ENCODE data around the gene MCRIP1. TPM values are rescaled to one million over a fixed set of nuclear protein-coding genes. Genes with fewer than 3 reads are reported as not detected.

MCRIP1 gene
- total RNA-seq, 2 donors from 2014 or later, result 50.3 to 51.9 TPM

- Mint-ChIP-seq H3K36me3 (ENCODE audit: low read depth) (peaks cover 2% of the 10 kb centered on the region), H3K27ac (peak overlapping the region; percentile 96), H3K27me3 (no peaks in the 10 kb centered on the region), H3K4me1 (peaks cover 20% of the 10 kb centered on the region), H3K4me3 (peak overlapping the region; percentile 95)
- no peak for ATAC-seq
- DNase-seq, result no peak
- no peaks in the 10 kb centered on the region for H3K9me3 ChIP-seq (ENCODE audit: control insufficient read depth, low read length, poor library complexity, severe bottlenecking)
Measured at GRCh38 chr17:81831563-81831956, 1.5 kb downstream of the MCRIP1 start.

GRCh38 chr17:81829858-81830257 is 3.2 kb downstream of the MCRIP1 start:
- ATAC-seq (no peak), DNase-seq (no peak)
- peaks cover 2% of the 10 kb centered on the region for H3K36me3 Mint-ChIP-seq (ENCODE audit: low read depth)
- peaks cover 25% of the 10 kb centered on the region for H3K4me1 Mint-ChIP-seq
- peak overlapping the region; percentile 59 for H3K27ac Mint-ChIP-seq
- H3K27me3 Mint-ChIP-seq, result no peaks in the 10 kb centered on the region
- no peak overlapping the region for H3K4me3 Mint-ChIP-seq
- no peaks in the 10 kb centered on the region for H3K9me3 ChIP-seq (ENCODE audit: control insufficient read depth, low read length, poor library complexity, severe bottlenecking)

- Mint-ChIP-seq H3K36me3 (ENCODE audit: low read depth) (peaks cover 2% of the 10 kb centered on the region), H3K4me3 (no peak overlapping the region), H3K4me1 (peaks cover 25% of the 10 kb centered on the region), H3K27me3 (no peaks in the 10 kb centered on the region), H3K27ac (no peak overlapping the region)
- ATAC-seq (no peak), DNase-seq (no peak)
- H3K9me3 ChIP-seq (ENCODE audit: control insufficient read depth, low read length, poor library complexity, severe bottlenecking), result no peaks in the 10 kb centered on the region
Measured at GRCh38 chr17:81828656-81829055, 4.4 kb downstream of the MCRIP1 start.

GRCh38 chr17:81825841-81826466 is 7.1 kb downstream of the MCRIP1 start:
- no peaks in the 10 kb centered on the region for H3K36me3 Mint-ChIP-seq (ENCODE audit: low read depth)
- H3K27me3 Mint-ChIP-seq, result no peaks in the 10 kb centered on the region
- no peak overlapping the region for H3K4me3 Mint-ChIP-seq
- no peak for DNase-seq
- no peak for ATAC-seq
- peaks cover 15% of the 10 kb centered on the region for H3K4me1 Mint-ChIP-seq
- no peaks in the 10 kb centered on the region for H3K9me3 ChIP-seq (ENCODE audit: control insufficient read depth, low read length, poor library complexity, severe bottlenecking)
- H3K27ac Mint-ChIP-seq, result no peak overlapping the region

- Mint-ChIP-seq H3K27ac (no peak overlapping the region), H3K27me3 (no peaks in the 10 kb centered on the region), H3K4me1 (peaks cover 12% of the 10 kb centered on the region), H3K4me3 (no peak overlapping the region), H3K36me3 (ENCODE audit: low read depth) (no peaks in the 10 kb centered on the region)
- ATAC-seq (no peak), DNase-seq (no peak)
- H3K9me3 ChIP-seq (ENCODE audit: control insufficient read depth, low read length, poor library complexity, severe bottlenecking), result no peaks in the 10 kb centered on the region
Measured at GRCh38 chr17:81824595-81824994, 8.5 kb downstream of the MCRIP1 start.

- Mint-ChIP-seq H3K27ac (no peak overlapping the region), H3K36me3 (ENCODE audit: low read depth) (no peaks in the 10 kb centered on the region), H3K4me3 (no peak overlapping the region), H3K4me1 (peaks cover 12% of the 10 kb centered on the region), H3K27me3 (no peaks in the 10 kb centered on the region)
- H3K9me3 ChIP-seq (ENCODE audit: control insufficient read depth, low read length, poor library complexity, severe bottlenecking), result no peaks in the 10 kb centered on the region
- no peak for DNase-seq
- ATAC-seq, result no peak
Measured at GRCh38 chr17:81823820-81824550, 9.1 kb downstream of the MCRIP1 start.

- no peak for ATAC-seq
- H3K27ac Mint-ChIP-seq, result no peak overlapping the region
- H3K4me3 Mint-ChIP-seq, result no peak overlapping the region
- no peaks in the 10 kb centered on the region for H3K27me3 Mint-ChIP-seq
- no peaks in the 10 kb centered on the region for H3K36me3 Mint-ChIP-seq (ENCODE audit: low read depth)
- peaks cover 9% of the 10 kb centered on the region for H3K4me1 Mint-ChIP-seq
- DNase-seq, result no peak
- no peaks in the 10 kb centered on the region for H3K9me3 ChIP-seq (ENCODE audit: control insufficient read depth, low read length, poor library complexity, severe bottlenecking)
Measured at GRCh38 chr17:81822996-81823819, 9.9 kb downstream of the MCRIP1 start.

GRCh38 chr17:81822312-81822637 is 10.8 kb downstream of the MCRIP1 start:
- H3K36me3 Mint-ChIP-seq (ENCODE audit: low read depth), result no peaks in the 10 kb centered on the region
- no peak for DNase-seq
- H3K4me3 Mint-ChIP-seq, result no peak overlapping the region
- H3K27me3 Mint-ChIP-seq, result peaks cover 8% of the 10 kb centered on the region
- H3K27ac Mint-ChIP-seq, result no peak overlapping the region
- H3K4me1 Mint-ChIP-seq, result peaks cover 9% of the 10 kb centered on the region
- no peak for ATAC-seq
- H3K9me3 ChIP-seq (ENCODE audit: control insufficient read depth, low read length, poor library complexity, severe bottlenecking), result no peaks in the 10 kb centered on the region

- no peaks in the 10 kb centered on the region for H3K36me3 Mint-ChIP-seq (ENCODE audit: low read depth)
- ATAC-seq, result peak; percentile 39
- H3K4me3 Mint-ChIP-seq, result no peak overlapping the region
- H3K9me3 ChIP-seq (ENCODE audit: control insufficient read depth, low read length, poor library complexity, severe bottlenecking), result no peaks in the 10 kb centered on the region
- no peak overlapping the region for H3K27ac Mint-ChIP-seq
- peaks cover 9% of the 10 kb centered on the region for H3K4me1 Mint-ChIP-seq
- DNase-seq, result no peak
- H3K27me3 Mint-ChIP-seq, result peaks cover 12% of the 10 kb centered on the region
Measured at GRCh38 chr17:81821603-81822311, 11.3 kb downstream of the MCRIP1 start.

- Mint-ChIP-seq H3K27ac (no peak overlapping the region), H3K27me3 (peaks cover 17% of the 10 kb centered on the region)
- ATAC-seq, result no peak
Measured at GRCh38 chr17:81821147-81821546, 11.9 kb downstream of the MCRIP1 start.

GRCh38 chr17:81819708-81820107 is 13.4 kb downstream of the MCRIP1 start:
- no peak for DNase-seq
- Mint-ChIP-seq H3K27me3 (peaks cover 17% of the 10 kb centered on the region), H3K4me1 (peaks cover 6% of the 10 kb centered on the region), H3K4me3 (no peak overlapping the region), H3K27ac (no peak overlapping the region), H3K36me3 (ENCODE audit: low read depth) (no peaks in the 10 kb centered on the region)
- ATAC-seq, result no peak
- H3K9me3 ChIP-seq (ENCODE audit: control insufficient read depth, low read length, poor library complexity, severe bottlenecking), result no peaks in the 10 kb centered on the region

More at GRCh38 chr17:81821147-81821546, 11.9 kb downstream of the MCRIP1 start:
- peaks cover 8% of the 10 kb centered on the region for H3K4me1 Mint-ChIP-seq
- no peaks in the 10 kb centered on the region for H3K36me3 Mint-ChIP-seq (ENCODE audit: low read depth)
- no peak for DNase-seq
- H3K9me3 ChIP-seq (ENCODE audit: control insufficient read depth, low read length, poor library complexity, severe bottlenecking), result no peaks in the 10 kb centered on the region
- no peak overlapping the region for H3K4me3 Mint-ChIP-seq

- Mint-ChIP-seq H3K4me1 (peaks cover 6% of the 10 kb centered on the region), H3K4me3 (no peak overlapping the region), H3K36me3 (ENCODE audit: low read depth) (no peaks in the 10 kb centered on the region), H3K27me3 (peaks cover 17% of the 10 kb centered on the region), H3K27ac (no peak overlapping the region)
- ATAC-seq, result no peak
- no peaks in the 10 kb centered on the region for H3K9me3 ChIP-seq (ENCODE audit: control insufficient read depth, low read length, poor library complexity, severe bottlenecking)
- DNase-seq, result no peak
Measured at GRCh38 chr17:81817758-81818147, 15.3 kb downstream of the MCRIP1 start.

GRCh38 chr17:81815646-81815986 is 17.5 kb downstream of the MCRIP1 start:
- no peaks in the 10 kb centered on the region for H3K36me3 Mint-ChIP-seq (ENCODE audit: low read depth)
- no peak for ATAC-seq
- H3K9me3 ChIP-seq (ENCODE audit: control insufficient read depth, low read length, poor library complexity, severe bottlenecking), result no peaks in the 10 kb centered on the region
- H3K27ac Mint-ChIP-seq, result no peak overlapping the region
- no peak overlapping the region for H3K4me3 Mint-ChIP-seq
- H3K27me3 Mint-ChIP-seq, result peaks cover 17% of the 10 kb centered on the region
- peaks cover 2% of the 10 kb centered on the region for H3K4me1 Mint-ChIP-seq
- no peak for DNase-seq

All from T-helper 17 cell (primary cell).